K562 (cell line): ENCODE data around the gene COL13A1. TPM values are rescaled to one million over a fixed set of nuclear protein-coding genes. Genes with fewer than 3 reads are reported as not detected.

Source experiments
- ATAC-seq: fragments of 200-7000 bp; cut with Tn5 transposase; 3 replicates; pipeline ENCODE4 v1.9.1; 2020; ENCODE audit warnings: moderate library complexity
- BruUV-seq: library from RNA; stranded (reverse); fragments of 400-500 nt; replicated peaks from 2 replicates; lab custom pipeline; 2021; lab: Mats Ljungman, UMichigan
- CTCF ChIA-PET: fragments of 300-600 bp; formaldehyde crosslinking; extraction: SDS; loops from one replicate; lab custom pipeline; 2021; ENCODE audit warnings: low intra/inter-chr PET ratio; lab: Yijun Ruan, JAX
- POLR2A ChIA-PET: fragments of 300-600, 350-650 bp; sonication (Branson Sonifier 250); formaldehyde crosslinking; extraction: SDS; loops from one replicate; lab custom pipeline; 2021; ENCODE audit warnings: antibody characterized with exemption, inconsistent platforms; lab: Yijun Ruan, JAX
- DNase-seq, 4 experiments: peaks; one replicate each; pipeline versions ENCODE4 v3.0.0 to v3.0.0-alpha.2; 2011 to 2018; ENCODE audit warnings: low spot score in 3 of 4, mixed read lengths in 3 of 4; ENCODE audit errors: extremely low read depth in 1 of 4
- FAIRE-seq: peaks from 2 replicates; lab custom pipeline; 2011; peaks lifted over from hg19 to GRCh38; lab: Jason Lieb, UNC
- H2AFZ ChIP-seq: 2 replicates; pipeline ENCODE4 v1.6.0; 2011; ENCODE audit warnings: low read depth, low read length, control low read depth, inconsistent platforms
- H3K27ac ChIP-seq: fragments of 200-600 bp; 3 replicates; pipeline ENCODE4 v1.8.0; 2011; ENCODE audit warnings: low read depth, mild to moderate bottlenecking, control low read depth, inconsistent platforms, low read length, moderate library complexity, mixed read lengths; ENCODE audit errors: extremely low read depth
- H3K27me3 ChIP-seq, 2 experiments: fragments of 300-600 bp in 1 of 2; 2 replicates in 1 of 2; 3 replicates in 1 of 2; pipeline versions ENCODE4 v1.6.0 to v1.8.0; 2011; ENCODE audit warnings: inconsistent platforms in 2 of 2, low read length in 2 of 2, mild to moderate bottlenecking in 1 of 2, mixed read lengths in 1 of 2, moderate library complexity in 1 of 2; ENCODE audit not compliant: control insufficient read depth in 2 of 2, insufficient read depth in 2 of 2
- H3K36me3 ChIP-seq: fragments of 300-600 bp; 3 replicates; pipeline ENCODE4 v1.8.0; 2011; ENCODE audit warnings: mild to moderate bottlenecking, low read length, inconsistent platforms; ENCODE audit not compliant: control insufficient read depth, insufficient read depth
- H3K4me1 ChIP-seq, 2 experiments: fragments of 200-600 bp in 1 of 2; replicated peaks in 1 of 2; 2 replicates in 1 of 2; 3 replicates in 1 of 2; pipeline versions ENCODE4 v1.5.1 to v1.8.0; 2011; ENCODE audit warnings: inconsistent platforms in 2 of 2, low read length in 2 of 2, mild to moderate bottlenecking in 1 of 2, mixed read lengths in 1 of 2, moderate library complexity in 1 of 2; ENCODE audit not compliant: control insufficient read depth in 2 of 2, insufficient read depth in 2 of 2
- H3K4me2 ChIP-seq: 2 replicates; pipeline ENCODE4 v1.6.1; 2011; ENCODE audit warnings: low read length, control low read depth, inconsistent platforms, mixed read lengths; ENCODE audit not compliant: insufficient read depth
- H3K4me3 ChIP-seq: fragments of 200-600 bp; sonication (generic), shearing (Covaris generic); 2 replicates; pipeline ENCODE4 v1.5.1; 2016; ENCODE audit warnings: control low read depth, inconsistent platforms
- H3K79me2 ChIP-seq: fragments of 200-600 bp; 3 replicates; pipeline ENCODE4 v1.8.0; 2011; ENCODE audit warnings: low read length, inconsistent platforms; ENCODE audit not compliant: control insufficient read depth, insufficient read depth
- H3K9ac ChIP-seq, 2 experiments: 2 replicates each; pipeline versions ENCODE4 v1.6.0 to v1.6.1; 2011; ENCODE audit warnings: low read depth in 2 of 2, low read length in 2 of 2, control low read depth in 1 of 2, inconsistent platforms in 1 of 2, mild to moderate bottlenecking in 1 of 2, mixed read lengths in 1 of 2; ENCODE audit not compliant: insufficient read depth in 1 of 2
- H3K9me1 ChIP-seq: one replicate; pipeline ENCODE4 v1.6.0; 2011; ENCODE audit warnings: inconsistent platforms, mild to moderate bottlenecking, low read length, moderate library complexity; ENCODE audit not compliant: control insufficient read depth, insufficient read depth
- H3K9me3 ChIP-seq: replicated peaks from 2 replicates; pipeline ENCODE4 v1.5.1; 2011; ENCODE audit warnings: low read depth, low read length, inconsistent platforms; ENCODE audit not compliant: control insufficient read depth, insufficient read depth
- H4K20me1 ChIP-seq: replicated peaks from 2 replicates; pipeline ENCODE4 v1.6.1; 2011; ENCODE audit warnings: low read length, inconsistent platforms, mixed read lengths; ENCODE audit not compliant: control insufficient read depth, insufficient read depth
- ARID2 ChIP-seq: fragments of 450-650 bp; IDR thresholded peaks from 2 replicates; pipeline ENCODE4 v1.6.1; 2017; ENCODE audit warnings: antibody characterized with exemption, mild to moderate bottlenecking
- ZNF644 ChIP-seq: fragments of 200-800 bp; sonication (Bioruptor generic); IDR thresholded peaks from 2 replicates; pipeline ENCODE4 v1.6.1; 2016; ENCODE audit warnings: low read depth, missing genetic modification characterization, missing compliant biosample characterization
- WGBS: fragments of 100-300 bp; shearing (Covaris generic); methylation state at CpG from one replicate; pipeline ENCODE4 v1.1.6; 2016; ENCODE audit warnings: low coverage, mixed read lengths; ENCODE audit not compliant: insufficient coverage; ENCODE audit errors: missing lambda C conversion rate; 5-methylcytosine and 5-hydroxymethylcytosine counted together
- in situ Hi-C: fragments of 300-500 bp; cut with MboI; formaldehyde crosslinking; loops from 4 replicates; pipeline ENCODE4 v1.15.0; 2018; ENCODE audit warnings: inconsistent platforms, mixed read lengths
- intact Hi-C: fragments of 100-400 bp; cut with micrococcal nuclease; formaldehyde crosslinking; loops from 2 replicates; pipeline ENCODE4 v1.14.2; 2022
- polyA plus RNA-seq, 8 experiments: library from polyadenylated mRNA; depleted of rRNA in 4 of 8; stranded (reverse) in 5 of 8; unstranded in 3 of 8; fragments of >200 nt; fragmentation: Nextera tagmentation in 2 of 8; fragmentation: Illumina TruSeq in 1 of 8; extraction: Ambion mirVana in 2 of 8; extraction: Trizol in 1 of 8; gene quantifications; 2 replicates each; pipeline versions ENCODE4 v1.2.1 to v1.2.3, GENCODE V29; 2011 to 2014; ENCODE audit warnings: inconsistent platforms in 1 of 8, missing spikeins in 1 of 8
- total RNA-seq, 7 experiments: library from RNA; depleted of rRNA in 6 of 7; stranded (reverse); fragments of >200 nt in 6 of 7; fragmentation: Illumina TruSeq in 2 of 7; extraction: Trizol in 2 of 7; gene quantifications; 2 replicates each; pipeline versions ENCODE4 v1.2.1 to v1.2.3, GENCODE V29; 2011 to 2021; ENCODE audit warnings: low replicate concordance in 1 of 7
- TF ChIP-seq, protein P1 (sequence below): IDR thresholded peaks from 2 replicates; pipeline ENCODE4 v1.6.1; 2014; ENCODE audit warnings: antibody characterized with exemption

The COL13A1 gene
- total and polyA plus RNA-seq, 9 of the 15 experiments (the other 6 are each of a cell fraction or from before 2014, with no cell fraction given) = not detected

DNA sequence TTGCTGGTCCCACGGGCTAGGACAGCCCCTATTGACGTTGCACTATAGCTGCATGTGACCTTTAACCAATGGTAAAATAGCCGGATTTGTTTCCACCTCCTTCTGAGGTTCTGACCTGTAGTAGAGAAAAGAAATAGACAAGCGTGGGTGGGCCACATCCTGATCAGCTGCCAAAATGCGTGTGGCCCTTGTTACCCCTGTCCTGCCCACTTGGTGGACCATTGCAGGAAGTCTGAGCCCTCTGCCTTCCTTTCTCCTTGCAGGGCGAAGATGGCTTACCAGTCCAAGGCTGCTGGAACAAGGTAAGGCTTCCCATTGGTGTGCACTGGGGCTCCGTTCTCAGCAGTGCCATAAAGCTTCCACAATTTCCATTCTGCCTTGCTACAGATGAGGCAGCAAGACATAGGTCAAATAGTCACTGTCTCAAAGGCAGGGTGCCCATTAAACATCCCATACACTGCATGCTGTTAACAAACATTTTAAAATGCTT lies 155.1 kb downstream of the COL13A1 start:
- in situ Hi-C loops = no loop called here
- POLR2A ChIA-PET = no interaction called here
- Histone ChIP-seq H3K36me3 (no peaks in the 10 kb centered on the region), H4K20me1 (no peaks in the 10 kb centered on the region; the same call in 1 of the 2 replicates), H3K4me2 (no peak overlapping the region), H3K79me2 (no peaks in the 10 kb centered on the region), H3K4me1 (no peaks in the 10 kb centered on the region), H3K27me3 (peaks cover 12 to 33% of the 10 kb centered on the region in 2 experiments; a peak in 4 of 5 replicates), H3K9me1 (no peaks in the 10 kb centered on the region), H2AFZ (no peak overlapping the region), H3K27ac (no peak overlapping the region), H3K9ac (no peak overlapping the region), H3K4me3 (no peak overlapping the region), H3K9me3 (no peaks in the 10 kb centered on the region)
- 1% methylated on average over 7 of the region's 7 CpGs for WGBS
- intact Hi-C loops = no loop called here
- no TSS peak for BruUV-seq
- ATAC-seq (no peak), FAIRE-seq (no peak), DNase-seq (no peak)
- CTCF ChIA-PET = no interaction called here
- TF ChIP-seq, protein P1, sequence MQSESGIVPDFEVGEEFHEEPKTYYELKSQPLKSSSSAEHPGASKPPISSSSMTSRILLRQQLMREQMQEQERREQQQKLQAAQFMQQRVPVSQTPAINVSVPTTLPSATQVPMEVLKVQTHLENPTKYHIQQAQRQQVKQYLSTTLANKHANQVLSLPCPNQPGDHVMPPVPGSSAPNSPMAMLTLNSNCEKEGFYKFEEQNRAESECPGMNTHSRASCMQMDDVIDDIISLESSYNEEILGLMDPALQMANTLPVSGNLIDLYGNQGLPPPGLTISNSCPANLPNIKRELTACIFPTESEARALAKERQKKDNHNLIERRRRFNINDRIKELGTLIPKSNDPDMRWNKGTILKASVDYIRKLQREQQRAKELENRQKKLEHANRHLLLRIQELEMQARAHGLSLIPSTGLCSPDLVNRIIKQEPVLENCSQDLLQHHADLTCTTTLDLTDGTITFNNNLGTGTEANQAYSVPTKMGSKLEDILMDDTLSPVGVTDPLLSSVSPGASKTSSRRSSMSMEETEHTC = no peak
- TF ChIP-seq ZNF644 (tag) (no peak), ARID2 (no peak)
